NCI-H510A (cell line): ENCODE data around the gene ELL2.
"Not testable (repeated sequence)": the region's sequence is repeated elsewhere in the genome, so short reads cannot be mapped to it uniquely, and the experiment has no call there.

Experiments
- DNase-seq: peaks from one replicate; lab custom pipeline; 2025; lab: John Stamatoyannopoulos, UW

The ELL2 gene

DNA sequence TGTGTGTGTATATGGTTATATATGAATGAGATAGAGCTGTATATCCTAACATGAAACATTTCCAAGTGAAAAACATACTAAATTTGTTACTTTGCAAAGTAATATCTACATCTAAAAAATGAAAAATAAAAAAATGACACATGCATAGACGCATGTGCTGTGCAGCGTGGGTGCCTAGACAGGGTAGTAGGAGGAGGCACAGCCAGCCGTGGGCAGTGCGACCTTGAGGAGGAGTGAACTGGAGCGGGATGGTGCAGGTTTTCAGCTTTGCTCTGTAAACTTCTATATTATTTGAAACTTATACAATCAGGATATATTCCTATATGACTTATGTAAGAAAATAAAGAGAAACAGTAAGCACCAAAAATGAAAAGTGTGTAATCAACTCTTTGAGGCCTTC, 124.2 kb downstream of the ELL2 start:
- no peak for DNase-seq

DNA sequence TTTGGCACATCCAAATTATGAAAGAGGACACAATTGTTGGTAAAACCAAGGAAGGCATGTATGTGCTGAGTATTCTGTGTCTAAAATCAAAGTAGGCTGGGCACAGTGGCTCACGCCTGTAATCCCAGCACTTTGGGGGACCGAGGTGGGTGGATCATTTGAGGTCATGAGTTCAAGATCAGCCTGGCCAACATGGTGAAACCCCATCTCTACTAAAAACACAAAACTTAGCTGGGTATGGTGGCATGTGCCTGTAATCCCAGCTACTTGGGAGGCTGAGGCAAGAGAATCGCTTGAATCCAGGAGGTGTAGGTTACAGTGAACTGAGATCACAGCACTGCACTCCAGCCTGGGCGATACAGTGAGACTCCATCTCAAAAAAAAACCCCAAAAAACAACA, 124.7 kb downstream of the ELL2 start:
- DNase-seq: not testable (repeated sequence)

- DNase-seq: no peak
Observed at GRCh38 chr5:95836544-95836943, 125.1 kb downstream of the ELL2 start.

GRCh38 chr5:95835682-95836385, 125.8 kb downstream of the ELL2 start:
- DNase-seq: no peak
